Measurements from ENCODE around the gene BEST4. TPM values are rescaled to one million over a fixed set of nuclear protein-coding genes. Genes with fewer than 3 reads are reported as not detected.

The BEST4 gene
- total and polyA plus RNA-seq, 2 experiments from 2014 or later, result 0.31 to 0.32 TPM

- Histone ChIP-seq H3K4me1 (ENCODE audit: insufficient read depth) (peaks cover 62% of the 10 kb centered on the region), H4K20me1 (ENCODE audit: insufficient read depth) (no peaks in the 10 kb centered on the region), H3K9ac (peak overlapping the region; percentile 97), H3K27ac (peak overlapping the region; percentile 100), H3K9me2 (ENCODE audit: insufficient read depth) (no peaks in the 10 kb centered on the region), H3K36me3 (ENCODE audit: low read depth) (peaks cover 5% of the 10 kb centered on the region; the same call in 1 of the 2 replicates), H3K9me3 (ENCODE audit: low read depth) (no peaks in the 10 kb centered on the region), H3F3A (ENCODE audit: insufficient read depth) (peaks cover 67% of the 10 kb centered on the region), H3K79me2 (ENCODE audit: insufficient read depth) (peaks cover 42% of the 10 kb centered on the region), H2AFZ (no peak overlapping the region), H3K27me3 (replicated peaks; ENCODE audit: insufficient read depth) (no peaks in the 10 kb centered on the region), H3K4me3 (peak overlapping the region; percentile 72), H3K4me2 (ENCODE audit: unreplicated experiment) (peak overlapping the region; percentile 92)
- DNase-seq, result peak; percentile 92
- in situ Hi-C loops (cut with MboI), result no loop called here
- TF ChIP-seq EZH2phosphoT487 (IDR thresholded peaks at IDR 0.05; ENCODE audit: insufficient read depth, low read depth), result no peak
- TF ChIP-seq EZH2 (IDR thresholded peaks at IDR 0.05; ENCODE audit: insufficient read depth, poor library complexity, severe bottlenecking), result no peak
- 4% methylated on average over 6 of the region's 6 CpGs for WGBS, 2 experiments (ENCODE audit: low coverage in 1 of 2, low lambda C conversion rate in 2 of 2, missing lambda C conversion rate in 2 of 2)
These were observed 21.3 kb upstream of the BEST4 start for GRCh38 chr1:44808938-44809917.

- no peaks in the 10 kb centered on the region for H4K20me1 ChIP-seq (ENCODE audit: insufficient read depth)
- peak within 1 kb of the TSS; percentile 92 for H3K4me2 ChIP-seq (ENCODE audit: unreplicated experiment)
- in situ Hi-C loops (cut with MboI), result no loop called here
- peak within 1 kb of the TSS; percentile 100 for H3K27ac ChIP-seq
- H2AFZ ChIP-seq, result no peak within 1 kb of the TSS
- H3K9me2 ChIP-seq (ENCODE audit: insufficient read depth), result no peaks in the 10 kb centered on the region
- peak; percentile 98 for DNase-seq
- 9 to 11% methylated on average over 23 of the region's 23 CpGs for WGBS, 2 experiments (ENCODE audit: low coverage in 1 of 2, low lambda C conversion rate in 2 of 2, missing lambda C conversion rate in 2 of 2)
- H3F3A ChIP-seq (ENCODE audit: insufficient read depth), result peaks cover 71% of the 10 kb centered on the region
- peak within 1 kb of the TSS; percentile 72 for H3K4me3 ChIP-seq
- TF ChIP-seq EZH2 (IDR thresholded peaks at IDR 0.05; ENCODE audit: insufficient read depth, poor library complexity, severe bottlenecking) (no peak), EZH2phosphoT487 (IDR thresholded peaks at IDR 0.05; ENCODE audit: insufficient read depth, low read depth) (no peak)
- H3K4me1 ChIP-seq (ENCODE audit: insufficient read depth), result peaks cover 62% of the 10 kb centered on the region
- peaks cover 11% of the 10 kb centered on the region; the same call in 1 of the 2 replicates for H3K36me3 ChIP-seq (ENCODE audit: low read depth)
- H3K9me3 ChIP-seq (ENCODE audit: low read depth), result no peaks in the 10 kb centered on the region
- H3K27me3 ChIP-seq (replicated peaks; ENCODE audit: insufficient read depth), result no peaks in the 10 kb centered on the region
- H3K79me2 ChIP-seq (ENCODE audit: insufficient read depth), result peaks cover 51% of the 10 kb centered on the region
- peak within 1 kb of the TSS; percentile 97 for H3K9ac ChIP-seq
These were observed 20.3 kb upstream of the BEST4 start, which contains the start of gene BTBD19 for GRCh38 chr1:44808063-44808937. Gene BTBD19 (plus strand): TSS chr1:44808523. CDS start chr1:44808821, 298 bp downstream.

- TF ChIP-seq EZH2 (IDR thresholded peaks at IDR 0.05; ENCODE audit: insufficient read depth, poor library complexity, severe bottlenecking) (no peak), EZH2phosphoT487 (IDR thresholded peaks at IDR 0.05; ENCODE audit: insufficient read depth, low read depth) (no peak)
- Histone ChIP-seq H3K4me1 (ENCODE audit: insufficient read depth) (peaks cover 70% of the 10 kb centered on the region), H4K20me1 (ENCODE audit: insufficient read depth) (no peaks in the 10 kb centered on the region), H3K36me3 (ENCODE audit: low read depth) (peaks cover 16% of the 10 kb centered on the region; the same call in 1 of the 2 replicates), H3K27me3 (replicated peaks; ENCODE audit: insufficient read depth) (no peaks in the 10 kb centered on the region), H3K9me2 (ENCODE audit: insufficient read depth) (no peaks in the 10 kb centered on the region), H3K79me2 (ENCODE audit: insufficient read depth) (peaks cover 59% of the 10 kb centered on the region), H3K4me3 (peak overlapping the region; percentile 72), H3F3A (ENCODE audit: insufficient read depth) (peaks cover 75% of the 10 kb centered on the region), H3K9me3 (ENCODE audit: low read depth) (no peaks in the 10 kb centered on the region), H3K27ac (peak overlapping the region; percentile 100), H3K9ac (peak overlapping the region; percentile 97), H2AFZ (no peak overlapping the region), H3K4me2 (ENCODE audit: unreplicated experiment) (peak overlapping the region; percentile 92)
- 0 to 1% methylated on average over 16 of the region's 16 CpGs for WGBS, 2 experiments (ENCODE audit: low coverage in 1 of 2, low lambda C conversion rate in 2 of 2, missing lambda C conversion rate in 2 of 2)
- in situ Hi-C loops (cut with MboI), result no loop called here
- peak; percentile 100 for DNase-seq
These were observed 19.5 kb upstream of the BEST4 start for GRCh38 chr1:44807364-44808062.
